Measurements from ENCODE around the gene TMEM143. TPM values are rescaled to one million over a fixed set of nuclear protein-coding genes. Genes with fewer than 3 reads are reported as not detected.
A peak's percentile ranks its signal among the peaks of the same experiment; 100 is the strongest.

Gene TMEM143
- total and polyA plus RNA-seq, 2 of the 8 experiments (the other 6 are each of a cell fraction or from before 2014, with no cell fraction given): 14.2 to 19.1 TPM

DNA sequence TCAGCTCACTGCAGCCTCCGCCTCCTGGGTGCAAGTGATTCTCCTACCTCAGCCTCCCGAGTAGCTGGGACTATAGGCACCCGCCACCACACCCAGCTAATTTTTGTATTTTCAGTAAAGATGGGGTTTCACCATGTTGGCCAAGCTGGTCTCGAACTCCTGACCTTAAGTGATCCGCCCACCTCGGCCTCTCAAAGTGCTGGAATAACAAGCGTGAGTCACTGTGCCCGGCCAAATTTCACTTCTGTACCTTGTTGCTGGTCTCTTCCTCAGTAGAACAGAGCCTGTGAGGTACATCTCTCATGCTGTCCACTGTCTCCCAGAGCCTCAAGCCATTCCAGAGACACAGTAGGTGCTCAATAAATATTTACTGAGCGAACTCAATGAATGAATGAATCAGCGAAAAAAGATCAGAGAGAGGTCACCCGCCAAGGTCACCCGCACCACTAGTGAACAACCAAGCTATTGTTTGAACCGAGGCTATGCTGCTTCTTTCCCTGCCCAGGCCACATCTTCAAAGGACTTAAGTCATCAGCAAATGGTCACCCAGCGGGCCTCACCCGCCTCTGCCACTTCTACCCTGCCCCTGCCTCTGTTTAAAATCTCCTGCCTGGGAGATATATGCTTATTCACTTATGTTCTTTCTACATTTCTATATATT is 9.3 kb downstream of the TMEM143 start:
- Histone ChIP-seq H2BK5ac (ENCODE audit: low read depth, low read length) (no peak overlapping the region), H3K27ac (ENCODE audit: low read depth, low read length) (no peak overlapping the region), H3K36me3 (ENCODE audit: control insufficient read depth in 2 of 4, insufficient read depth in 4 of 4, low read length in 3 of 4) (no peaks in the 10 kb centered on the region), H3K9me3 (ENCODE audit: insufficient read depth in 2 of 2, low read depth in 1 of 2, low read length in 1 of 2) (no peaks in the 10 kb centered on the region), H2BK120ac (replicated peaks; ENCODE audit: low read depth, low read length) (no peak overlapping the region), H4K91ac (replicated peaks; ENCODE audit: insufficient read length, low read length) (no peak overlapping the region), H3K18ac (ENCODE audit: extremely low read depth, low read length) (no peak overlapping the region), H3K56ac (replicated peaks; ENCODE audit: insufficient read length, low read depth, low read length) (no peak overlapping the region), H3K4me3 (ENCODE audit: extremely low read depth in 1 of 4, insufficient read depth in 2 of 4, low read depth in 3 of 4, low read length in 4 of 4) (no peak overlapping the region), H2AK5ac (ENCODE audit: low read depth, low read length) (no peak overlapping the region), H3K4ac (replicated peaks; ENCODE audit: insufficient read length, low read depth, low read length) (no peak overlapping the region), H3K23ac (ENCODE audit: insufficient read length) (no peak overlapping the region), H3K14ac (ENCODE audit: insufficient read length) (no peak overlapping the region), H4K8ac (ENCODE audit: extremely low read depth, insufficient read depth, low read length) (0 out of 2 replicates have a peak overlapping the region, but pooled peaks have one; percentile 57), H3K9ac (replicated peaks in 1 of 4; ENCODE audit: extremely low read depth in 1 of 4, low read depth in 3 of 4, low read length in 3 of 4) (no peak overlapping the region), H3K23me2 (ENCODE audit: low read depth, low read length) (no peaks in the 10 kb centered on the region), H2BK20ac (ENCODE audit: low read length) (no peak overlapping the region), H3K79me2 (ENCODE audit: control insufficient read depth in 1 of 2, insufficient read depth in 2 of 2, low read length in 2 of 2) (no peaks in the 10 kb centered on the region), H3K4me2 (ENCODE audit: insufficient read depth in 1 of 2, low read depth in 2 of 2, low read length in 2 of 2) (no peak overlapping the region), H3K4me1 (replicated peaks in 1 of 4; ENCODE audit: control insufficient read depth in 3 of 4, insufficient read depth in 4 of 4, low read length in 3 of 4) (no peaks in the 10 kb centered on the region), H3K79me1 (ENCODE audit: low read depth, low read length) (no peaks in the 10 kb centered on the region), H2BK12ac (ENCODE audit: low read depth, low read length) (no peak overlapping the region), H4K20me1 (replicated peaks in 1 of 2; ENCODE audit: control insufficient read depth in 1 of 2, insufficient read depth in 2 of 2, low read length in 2 of 2) (no peaks in the 10 kb centered on the region), H2BK15ac (ENCODE audit: low read length) (no peak overlapping the region), H3K27me3 (replicated peaks in 1 of 4; ENCODE audit: control insufficient read depth in 3 of 4, extremely low read depth in 1 of 4, insufficient read depth in 3 of 4, low read length in 3 of 4) (no peaks in the 10 kb centered on the region), H2AFZ (ENCODE audit: low read length) (no peak overlapping the region), H4K5ac (ENCODE audit: insufficient read length, low read depth, low read length) (no peak overlapping the region)
- ChIA-PET POLR2A (ENCODE audit: partially characterized antibody) (interaction anchor here (1.3 to 1.5 kb wide), 2 partner anchors 9 to 40 kb away, joined by 3 to 10 read pairs; partner anchors contain the start of genes SYNGR4 and TMEM143), CTCF (ENCODE audit: partially characterized antibody) (interaction anchor here (0.6 to 2.1 kb wide), 5 partner anchors 8 to 46 kb away, joined by 3 to 5 read pairs (median 3); partner anchors contain the start of gene KDELR1)
- no peak for DNase-seq (ENCODE audit: low read depth in 1 of 2, low spot score in 2 of 2)
- FAIRE-seq: no peak
- 90% methylated on average over 14 of the region's 15 CpGs; no CpG with 5 or more reads in 1 of the 2 experiments for WGBS, 2 experiments (ENCODE audit: extremely low coverage in 1 of 2, insufficient coverage in 1 of 2, insufficient read length in 1 of 2, insufficient replicate concordance in 2 of 2, low coverage in 1 of 2, low lambda C conversion rate in 2 of 2, missing lambda C conversion rate in 1 of 2)
- no peak for TF ChIP-seq HDAC6 (IDR thresholded peaks at IDR 0.05; ENCODE audit: low read depth, low read length)
- TF ChIP-seq SP4 (IDR thresholded peaks at IDR 0.05; ENCODE audit: low read length): no peak
- no peak for TF ChIP-seq SAP30 (IDR thresholded peaks at IDR 0.05; ENCODE audit: insufficient read depth, insufficient replicate concordance, low read length)
- TF ChIP-seq, protein P1, sequence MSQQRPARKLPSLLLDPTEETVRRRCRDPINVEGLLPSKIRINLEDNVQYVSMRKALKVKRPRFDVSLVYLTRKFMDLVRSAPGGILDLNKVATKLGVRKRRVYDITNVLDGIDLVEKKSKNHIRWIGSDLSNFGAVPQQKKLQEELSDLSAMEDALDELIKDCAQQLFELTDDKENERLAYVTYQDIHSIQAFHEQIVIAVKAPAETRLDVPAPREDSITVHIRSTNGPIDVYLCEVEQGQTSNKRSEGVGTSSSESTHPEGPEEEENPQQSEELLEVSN (IDR thresholded peaks at IDR 0.05): no peak
- TF ChIP-seq, protein P2, sequence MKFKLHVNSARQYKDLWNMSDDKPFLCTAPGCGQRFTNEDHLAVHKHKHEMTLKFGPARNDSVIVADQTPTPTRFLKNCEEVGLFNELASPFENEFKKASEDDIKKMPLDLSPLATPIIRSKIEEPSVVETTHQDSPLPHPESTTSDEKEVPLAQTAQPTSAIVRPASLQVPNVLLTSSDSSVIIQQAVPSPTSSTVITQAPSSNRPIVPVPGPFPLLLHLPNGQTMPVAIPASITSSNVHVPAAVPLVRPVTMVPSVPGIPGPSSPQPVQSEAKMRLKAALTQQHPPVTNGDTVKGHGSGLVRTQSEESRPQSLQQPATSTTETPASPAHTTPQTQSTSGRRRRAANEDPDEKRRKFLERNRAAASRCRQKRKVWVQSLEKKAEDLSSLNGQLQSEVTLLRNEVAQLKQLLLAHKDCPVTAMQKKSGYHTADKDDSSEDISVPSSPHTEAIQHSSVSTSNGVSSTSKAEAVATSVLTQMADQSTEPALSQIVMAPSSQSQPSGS (IDR thresholded peaks at IDR 0.05; ENCODE audit: low read length): no peak
- TF ChIP-seq CHD1 (IDR thresholded peaks at IDR 0.05; ENCODE audit: low read depth, low read length): no peak
- TF ChIP-seq JUND (IDR thresholded peaks at IDR 0.05; ENCODE audit: low read length): no peak
- TF ChIP-seq MAFK (IDR thresholded peaks at IDR 0.05; ENCODE audit: low read depth, low read length): no peak
- TF ChIP-seq EGR1 (IDR thresholded peaks at IDR 0.05; ENCODE audit: borderline replicate concordance, low read depth, low read length): no peak
- TF ChIP-seq YY1 (IDR thresholded peaks at IDR 0.05; ENCODE audit: low read depth, low read length): no peak
- TF ChIP-seq ZNF274 (IDR thresholded peaks at IDR 0.05; ENCODE audit: borderline replicate concordance, extremely low read depth, low read length): no peak
